ENCODE results near the gene ASNS. TPM values are rescaled to one million over a fixed set of nuclear protein-coding genes. Genes with fewer than 3 reads are reported as not detected.

Gene ASNS
- total and polyA plus RNA-seq, 2 of the 4 experiments (the other 2 are of a cell fraction), result 36.6 to 39.4 TPM

DNA sequence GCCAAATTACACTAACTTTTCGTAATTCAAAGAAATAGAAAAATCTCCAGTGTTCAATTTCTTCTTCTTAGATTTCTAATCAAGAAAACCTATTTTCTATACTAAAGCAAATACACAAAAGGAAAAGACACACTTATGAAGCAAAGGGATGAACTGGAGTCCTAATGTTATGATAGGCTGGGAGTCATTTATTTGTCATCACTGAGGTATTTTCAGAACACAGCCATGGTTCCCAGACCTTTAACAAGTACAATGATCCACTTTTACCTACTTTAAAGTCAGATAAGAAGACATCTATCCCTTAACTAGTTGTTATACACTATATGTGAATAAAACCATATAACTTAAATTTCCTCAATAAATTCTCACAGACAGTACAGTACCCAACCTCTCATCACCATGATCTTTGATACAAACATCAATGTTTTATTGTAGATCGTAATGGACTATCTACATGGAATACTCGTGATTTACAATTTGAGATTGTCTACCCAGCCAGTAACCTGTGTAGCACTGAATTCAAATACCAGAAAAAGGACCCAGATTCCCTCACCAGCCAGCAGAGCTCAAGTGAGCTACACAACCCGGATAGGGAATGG lies 12.5 kb downstream of the ASNS start:
- Histone ChIP-seq H3K23ac (ENCODE audit: low read depth, low read length) (no peak overlapping the region), H2BK15ac (ENCODE audit: low read depth, low read length) (no peak overlapping the region), H2AK9ac (replicated peaks; ENCODE audit: low read depth, low read length, poor library complexity) (no peak overlapping the region), H3K36me3 (ENCODE audit: control insufficient read depth, insufficient read depth, low read length) (peaks cover 17% of the 10 kb centered on the region), H3K27ac (ENCODE audit: insufficient read depth, low read length) (no peak overlapping the region), H3K27me3 (ENCODE audit: control insufficient read depth, insufficient read depth, low read length) (no peaks in the 10 kb centered on the region), H3K9ac (ENCODE audit: low read depth, low read length) (no peak overlapping the region), H4K5ac (ENCODE audit: low read depth, low read length) (no peak overlapping the region), H2BK120ac (ENCODE audit: low read depth, low read length) (no peak overlapping the region), H3K4me2 (ENCODE audit: low read depth, low read length) (no peak overlapping the region), H2AK5ac (ENCODE audit: low read depth, low read length) (no peak overlapping the region), H3K9me1 (ENCODE audit: insufficient read depth, low read length) (no peaks in the 10 kb centered on the region; the same call in 1 of the 2 replicates), H3K18ac (ENCODE audit: low read depth, low read length) (no peak overlapping the region), H3K4ac (ENCODE audit: low read depth, low read length) (no peak overlapping the region), H3K79me1 (ENCODE audit: low read depth in 1 of 2, low read length in 2 of 2) (peaks cover 0 to 5% of the 10 kb centered on the region in 2 experiments; a peak in 2 of 4 replicates), H2AFZ (replicated peaks; ENCODE audit: low read length, poor library complexity) (no peak overlapping the region), H3K4me3 (ENCODE audit: insufficient read depth, low read depth, low read length) (no peak overlapping the region), H2BK20ac (ENCODE audit: low read depth, low read length) (no peak overlapping the region), H4K8ac (ENCODE audit: low read depth in 2 of 2, low read length in 2 of 2) (no peak overlapping the region), H2BK5ac (ENCODE audit: low read depth, low read length, poor library complexity, severe bottlenecking) (no peak overlapping the region), H4K91ac (ENCODE audit: insufficient read depth, low read depth, low read length) (no peak overlapping the region), H3K4me1 (ENCODE audit: control insufficient read depth, insufficient read depth, low read length) (0 out of 2 replicates have a peak, but pooled peaks cover 2% of the 10 kb centered on the region), H4K20me1 (ENCODE audit: insufficient read depth, low read length) (peaks cover 6% of the 10 kb centered on the region; the same call in 1 of the 2 replicates), H3K9me3 (ENCODE audit: control insufficient read depth, insufficient read depth, low read length) (no peaks in the 10 kb centered on the region), H3K56ac (ENCODE audit: extremely low read depth, insufficient read depth, low read length) (no peak overlapping the region), H3K14ac (replicated peaks; ENCODE audit: low read depth, low read length) (no peak overlapping the region)
- WGBS, 2 experiments (ENCODE audit: extremely low coverage in 2 of 2, insufficient read length in 1 of 2), result no CpG with 5 or more reads among the region's 4 CpGs
- intact Hi-C loops (cut with micrococcal nuclease), result no loop called here
- ChIA-PET CTCF (no interaction called here), POLR2A (ENCODE audit: unreplicated experiment) (no interaction called here)
- TF ChIP-seq MAZ (IDR thresholded peaks at IDR 0.05; ENCODE audit: borderline replicate concordance, low read depth, low read length), result no peak
- no peak for TF ChIP-seq BHLHE40 (IDR thresholded peaks at IDR 0.05; ENCODE audit: low read depth, low read length)
- no peak for TF ChIP-seq RCOR1 (IDR thresholded peaks at IDR 0.05; ENCODE audit: insufficient replicate concordance, low read length)
- TF ChIP-seq, protein P1, sequence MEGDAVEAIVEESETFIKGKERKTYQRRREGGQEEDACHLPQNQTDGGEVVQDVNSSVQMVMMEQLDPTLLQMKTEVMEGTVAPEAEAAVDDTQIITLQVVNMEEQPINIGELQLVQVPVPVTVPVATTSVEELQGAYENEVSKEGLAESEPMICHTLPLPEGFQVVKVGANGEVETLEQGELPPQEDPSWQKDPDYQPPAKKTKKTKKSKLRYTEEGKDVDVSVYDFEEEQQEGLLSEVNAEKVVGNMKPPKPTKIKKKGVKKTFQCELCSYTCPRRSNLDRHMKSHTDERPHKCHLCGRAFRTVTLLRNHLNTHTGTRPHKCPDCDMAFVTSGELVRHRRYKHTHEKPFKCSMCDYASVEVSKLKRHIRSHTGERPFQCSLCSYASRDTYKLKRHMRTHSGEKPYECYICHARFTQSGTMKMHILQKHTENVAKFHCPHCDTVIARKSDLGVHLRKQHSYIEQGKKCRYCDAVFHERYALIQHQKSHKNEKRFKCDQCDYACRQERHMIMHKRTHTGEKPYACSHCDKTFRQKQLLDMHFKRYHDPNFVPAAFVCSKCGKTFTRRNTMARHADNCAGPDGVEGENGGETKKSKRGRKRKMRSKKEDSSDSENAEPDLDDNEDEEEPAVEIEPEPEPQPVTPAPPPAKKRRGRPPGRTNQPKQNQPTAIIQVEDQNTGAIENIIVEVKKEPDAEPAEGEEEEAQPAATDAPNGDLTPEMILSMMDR (conservative IDR thresholded peaks at IDR 0.05; ENCODE audit: low read depth, low read length), result no peak
- no peak for TF ChIP-seq POLR2A (IDR thresholded peaks at IDR 0.05; ENCODE audit: low read depth, low read length)
- TF ChIP-seq RFX5 (IDR thresholded peaks at IDR 0.05; ENCODE audit: low read depth, low read length), result no peak
- TF ChIP-seq, protein P2, sequence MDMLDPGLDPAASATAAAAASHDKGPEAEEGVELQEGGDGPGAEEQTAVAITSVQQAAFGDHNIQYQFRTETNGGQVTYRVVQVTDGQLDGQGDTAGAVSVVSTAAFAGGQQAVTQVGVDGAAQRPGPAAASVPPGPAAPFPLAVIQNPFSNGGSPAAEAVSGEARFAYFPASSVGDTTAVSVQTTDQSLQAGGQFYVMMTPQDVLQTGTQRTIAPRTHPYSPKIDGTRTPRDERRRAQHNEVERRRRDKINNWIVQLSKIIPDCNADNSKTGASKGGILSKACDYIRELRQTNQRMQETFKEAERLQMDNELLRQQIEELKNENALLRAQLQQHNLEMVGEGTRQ (IDR thresholded peaks at IDR 0.05; ENCODE audit: low read depth, low read length), result no peak
- TF ChIP-seq, protein P3, sequence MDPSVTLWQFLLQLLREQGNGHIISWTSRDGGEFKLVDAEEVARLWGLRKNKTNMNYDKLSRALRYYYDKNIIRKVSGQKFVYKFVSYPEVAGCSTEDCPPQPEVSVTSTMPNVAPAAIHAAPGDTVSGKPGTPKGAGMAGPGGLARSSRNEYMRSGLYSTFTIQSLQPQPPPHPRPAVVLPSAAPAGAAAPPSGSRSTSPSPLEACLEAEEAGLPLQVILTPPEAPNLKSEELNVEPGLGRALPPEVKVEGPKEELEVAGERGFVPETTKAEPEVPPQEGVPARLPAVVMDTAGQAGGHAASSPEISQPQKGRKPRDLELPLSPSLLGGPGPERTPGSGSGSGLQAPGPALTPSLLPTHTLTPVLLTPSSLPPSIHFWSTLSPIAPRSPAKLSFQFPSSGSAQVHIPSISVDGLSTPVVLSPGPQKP (IDR thresholded peaks at IDR 0.05; ENCODE audit: borderline replicate concordance, low read depth, low read length), result no peak
- no peak for TF ChIP-seq MAFK (IDR thresholded peaks at IDR 0.05; ENCODE audit: low read depth, low read length)
- no peak for TF ChIP-seq FOS (IDR thresholded peaks at IDR 0.05; ENCODE audit: low read depth, low read length)
- no peak for TF ChIP-seq CHD1 (IDR thresholded peaks at IDR 0.05; ENCODE audit: low read depth, low read length)
- no peak for TF ChIP-seq MXI1 (IDR thresholded peaks at IDR 0.05; ENCODE audit: borderline replicate concordance, low read depth, low read length)
- no peak for TF ChIP-seq CEBPB (IDR thresholded peaks at IDR 0.05; ENCODE audit: low read depth, low read length)
- TF ChIP-seq SMC3 (IDR thresholded peaks at IDR 0.05; ENCODE audit: low read depth, low read length), result no peak
- TF ChIP-seq RAD21 (IDR thresholded peaks at IDR 0.05; ENCODE audit: low read length), result no peak
- no peak for TF ChIP-seq NFE2L2 (IDR thresholded peaks at IDR 0.05; ENCODE audit: low read depth, low read length)
- 0 out of 2 replicates have a peak, but pooled peaks have one; percentile 17 for ATAC-seq (ENCODE audit: low read depth)
- dilution Hi-C loops (cut with HindIII; ENCODE audit: low sequenced_read_pairs, unreplicated experiment), result no loop called here
- no TSS peak for BruUV-seq (replicated peaks)
- in situ Hi-C loops (cut with MboI; ENCODE audit: low sequenced_read_pairs), result loop anchor here (25.0 kb wide), 1 partner anchor 303 kb away; no protein-coding TSS in a partner anchor
- DNase-seq, result peak; percentile 53

Data from IMR-90 (cell line).